ENCODE measurements around the gene NIPAL4.

The NIPAL4 gene

GRCh38 chr5:157521704-157522029, 61.7 kb downstream of the NIPAL4 start:
- H3K27me3 ChIP-seq (ENCODE audit: control insufficient read depth, low read length), result no peaks in the 10 kb centered on the region
- H4K20me1 ChIP-seq (ENCODE audit: control insufficient read depth, insufficient read depth, low read depth, low read length), result no peaks in the 10 kb centered on the region
- no peak overlapping the region for H3K27ac ChIP-seq (ENCODE audit: low read depth, low read length)
- H3K36me3 ChIP-seq (ENCODE audit: control insufficient read depth, low read length), result peaks cover 92% of the 10 kb centered on the region
- no peaks in the 10 kb centered on the region for H3K9me3 ChIP-seq (ENCODE audit: control insufficient read depth, insufficient read depth, low read length)
- H3F3A ChIP-seq (ENCODE audit: control insufficient read depth, insufficient read depth), result no peaks in the 10 kb centered on the region; the same call in 1 of the 2 replicates
- no peaks in the 10 kb centered on the region for H3K4me1 ChIP-seq (ENCODE audit: control insufficient read depth, low read length)
- H3K79me2 ChIP-seq (ENCODE audit: control insufficient read depth, low read length), result peaks cover 31% of the 10 kb centered on the region
- no peaks in the 10 kb centered on the region for H3K9me2 ChIP-seq (replicated peaks; ENCODE audit: control insufficient read depth, low read length)
- TF ChIP-seq EZH2phosphoT487 (IDR thresholded peaks at IDR 0.05; ENCODE audit: borderline replicate concordance, low read length), result no peak
- TF ChIP-seq CTCF (IDR thresholded peaks at IDR 0.05; ENCODE audit: low read depth, low read length, poor library complexity, severe bottlenecking), result no peak
- H3K4me2 ChIP-seq (ENCODE audit: low read length), result no peak overlapping the region
- H3K4me3 ChIP-seq (ENCODE audit: low read length), result no peak overlapping the region

GRCh38 chr5:157523976-157524375, 64.0 kb downstream of the NIPAL4 start:
- Histone ChIP-seq H3K36me3 (ENCODE audit: control insufficient read depth, low read length) (peaks cover 90% of the 10 kb centered on the region), H3K27me3 (ENCODE audit: control insufficient read depth, low read length) (no peaks in the 10 kb centered on the region), H3K27ac (ENCODE audit: low read depth, low read length) (no peak overlapping the region), H3K79me2 (ENCODE audit: control insufficient read depth, low read length) (peaks cover 48% of the 10 kb centered on the region), H3F3A (ENCODE audit: control insufficient read depth, insufficient read depth) (no peaks in the 10 kb centered on the region), H3K9me2 (replicated peaks; ENCODE audit: control insufficient read depth, low read length) (no peaks in the 10 kb centered on the region), H3K4me1 (ENCODE audit: control insufficient read depth, low read length) (no peaks in the 10 kb centered on the region; the same call in 1 of the 2 replicates), H3K9me3 (ENCODE audit: control insufficient read depth, insufficient read depth, low read length) (no peaks in the 10 kb centered on the region), H3K4me2 (ENCODE audit: low read length) (no peak overlapping the region), H4K20me1 (ENCODE audit: control insufficient read depth, insufficient read depth, low read depth, low read length) (no peaks in the 10 kb centered on the region), H3K4me3 (ENCODE audit: low read length) (no peak overlapping the region)
- no peak for TF ChIP-seq EZH2phosphoT487 (IDR thresholded peaks at IDR 0.05; ENCODE audit: borderline replicate concordance, low read length)
- no peak for TF ChIP-seq CTCF (IDR thresholded peaks at IDR 0.05; ENCODE audit: low read depth, low read length, poor library complexity, severe bottlenecking)

All from DOHH2 (cell line).